K562 (cell line): Measurements from ENCODE around the gene LMAN1L. TPM values are rescaled to one million over a fixed set of nuclear protein-coding genes. Genes with fewer than 3 reads are reported as not detected.
"Not testable (repeated sequence)": the region's sequence is repeated elsewhere in the genome, so short reads cannot be mapped to it uniquely, and the experiment has no call there.

Source experiments
- ATAC-seq: fragments of 200-7000 bp; cut with Tn5 transposase; 3 replicates; pipeline ENCODE4 v1.9.1; 2020; ENCODE audit warnings: moderate library complexity
- BruUV-seq: library from RNA; stranded (reverse); fragments of 400-500 nt; replicated peaks from 2 replicates; lab custom pipeline; 2021; lab: Mats Ljungman, UMichigan
- CTCF ChIA-PET: fragments of 300-600 bp; formaldehyde crosslinking; extraction: SDS; loops from one replicate; lab custom pipeline; 2021; ENCODE audit warnings: low intra/inter-chr PET ratio; lab: Yijun Ruan, JAX
- POLR2A ChIA-PET: fragments of 300-600, 350-650 bp; sonication (Branson Sonifier 250); formaldehyde crosslinking; extraction: SDS; loops from one replicate; lab custom pipeline; 2021; ENCODE audit warnings: antibody characterized with exemption, inconsistent platforms; lab: Yijun Ruan, JAX
- DNase-seq, 4 experiments: peaks; one replicate each; pipeline versions ENCODE4 v3.0.0 to v3.0.0-alpha.2; 2011 to 2018; ENCODE audit warnings: low spot score in 3 of 4, mixed read lengths in 3 of 4; ENCODE audit errors: extremely low read depth in 1 of 4
- FAIRE-seq: peaks from 2 replicates; lab custom pipeline; 2011; peaks lifted over from hg19 to GRCh38; lab: Jason Lieb, UNC
- H2AFZ ChIP-seq: 2 replicates; pipeline ENCODE4 v1.6.0; 2011; ENCODE audit warnings: low read depth, low read length, control low read depth, inconsistent platforms
- H3K27ac ChIP-seq: fragments of 200-600 bp; 3 replicates; pipeline ENCODE4 v1.8.0; 2011; ENCODE audit warnings: low read depth, mild to moderate bottlenecking, control low read depth, inconsistent platforms, low read length, moderate library complexity, mixed read lengths; ENCODE audit errors: extremely low read depth
- H3K27me3 ChIP-seq, 2 experiments: fragments of 300-600 bp in 1 of 2; 2 replicates in 1 of 2; 3 replicates in 1 of 2; pipeline versions ENCODE4 v1.6.0 to v1.8.0; 2011; ENCODE audit warnings: inconsistent platforms in 2 of 2, low read length in 2 of 2, mild to moderate bottlenecking in 1 of 2, mixed read lengths in 1 of 2, moderate library complexity in 1 of 2; ENCODE audit not compliant: control insufficient read depth in 2 of 2, insufficient read depth in 2 of 2
- H3K36me3 ChIP-seq: fragments of 300-600 bp; 3 replicates; pipeline ENCODE4 v1.8.0; 2011; ENCODE audit warnings: mild to moderate bottlenecking, low read length, inconsistent platforms; ENCODE audit not compliant: control insufficient read depth, insufficient read depth
- H3K4me1 ChIP-seq, 2 experiments: fragments of 200-600 bp in 1 of 2; replicated peaks in 1 of 2; 2 replicates in 1 of 2; 3 replicates in 1 of 2; pipeline versions ENCODE4 v1.5.1 to v1.8.0; 2011; ENCODE audit warnings: inconsistent platforms in 2 of 2, low read length in 2 of 2, mild to moderate bottlenecking in 1 of 2, mixed read lengths in 1 of 2, moderate library complexity in 1 of 2; ENCODE audit not compliant: control insufficient read depth in 2 of 2, insufficient read depth in 2 of 2
- H3K4me2 ChIP-seq: 2 replicates; pipeline ENCODE4 v1.6.1; 2011; ENCODE audit warnings: low read length, control low read depth, inconsistent platforms, mixed read lengths; ENCODE audit not compliant: insufficient read depth
- H3K4me3 ChIP-seq: fragments of 200-600 bp; sonication (generic), shearing (Covaris generic); 2 replicates; pipeline ENCODE4 v1.5.1; 2016; ENCODE audit warnings: control low read depth, inconsistent platforms
- H3K79me2 ChIP-seq: fragments of 200-600 bp; 3 replicates; pipeline ENCODE4 v1.8.0; 2011; ENCODE audit warnings: low read length, inconsistent platforms; ENCODE audit not compliant: control insufficient read depth, insufficient read depth
- H3K9ac ChIP-seq, 2 experiments: 2 replicates each; pipeline versions ENCODE4 v1.6.0 to v1.6.1; 2011; ENCODE audit warnings: low read depth in 2 of 2, low read length in 2 of 2, control low read depth in 1 of 2, inconsistent platforms in 1 of 2, mild to moderate bottlenecking in 1 of 2, mixed read lengths in 1 of 2; ENCODE audit not compliant: insufficient read depth in 1 of 2
- H3K9me1 ChIP-seq: one replicate; pipeline ENCODE4 v1.6.0; 2011; ENCODE audit warnings: inconsistent platforms, mild to moderate bottlenecking, low read length, moderate library complexity; ENCODE audit not compliant: control insufficient read depth, insufficient read depth
- H3K9me3 ChIP-seq: replicated peaks from 2 replicates; pipeline ENCODE4 v1.5.1; 2011; ENCODE audit warnings: low read depth, low read length, inconsistent platforms; ENCODE audit not compliant: control insufficient read depth, insufficient read depth
- H4K20me1 ChIP-seq: replicated peaks from 2 replicates; pipeline ENCODE4 v1.6.1; 2011; ENCODE audit warnings: low read length, inconsistent platforms, mixed read lengths; ENCODE audit not compliant: control insufficient read depth, insufficient read depth
- ELF1 ChIP-seq: fragments of 200-800 bp; sonication (Bioruptor generic); IDR thresholded peaks from 2 replicates; pipeline ENCODE4 v1.6.1; 2016; ENCODE audit warnings: missing genetic modification characterization, missing compliant biosample characterization
- ZNF384 ChIP-seq: IDR thresholded peaks from 2 replicates; pipeline ENCODE4 v1.6.1; 2012; ENCODE audit warnings: low read depth, low read length, improper control_type of control experiment
- WGBS: fragments of 100-300 bp; shearing (Covaris generic); methylation state at CpG from one replicate; pipeline ENCODE4 v1.1.6; 2016; ENCODE audit warnings: low coverage, mixed read lengths; ENCODE audit not compliant: insufficient coverage; ENCODE audit errors: missing lambda C conversion rate; 5-methylcytosine and 5-hydroxymethylcytosine counted together
- in situ Hi-C: fragments of 300-500 bp; cut with MboI; formaldehyde crosslinking; loops from 4 replicates; pipeline ENCODE4 v1.15.0; 2018; ENCODE audit warnings: inconsistent platforms, mixed read lengths
- intact Hi-C: fragments of 100-400 bp; cut with micrococcal nuclease; formaldehyde crosslinking; loops from 2 replicates; pipeline ENCODE4 v1.14.2; 2022
- polyA plus RNA-seq, 8 experiments: library from polyadenylated mRNA; depleted of rRNA in 4 of 8; stranded (reverse) in 5 of 8; unstranded in 3 of 8; fragments of >200 nt; fragmentation: Nextera tagmentation in 2 of 8; fragmentation: Illumina TruSeq in 1 of 8; extraction: Ambion mirVana in 2 of 8; extraction: Trizol in 1 of 8; gene quantifications; 2 replicates each; pipeline versions ENCODE4 v1.2.1 to v1.2.3, GENCODE V29; 2011 to 2014; ENCODE audit warnings: inconsistent platforms in 1 of 8, missing spikeins in 1 of 8
- total RNA-seq, 7 experiments: library from RNA; depleted of rRNA in 6 of 7; stranded (reverse); fragments of >200 nt in 6 of 7; fragmentation: Illumina TruSeq in 2 of 7; extraction: Trizol in 2 of 7; gene quantifications; 2 replicates each; pipeline versions ENCODE4 v1.2.1 to v1.2.3, GENCODE V29; 2011 to 2021; ENCODE audit warnings: low replicate concordance in 1 of 7

Gene LMAN1L
- total and polyA plus RNA-seq, 9 of the 15 experiments (the other 6 are each of a cell fraction or from before 2014, with no cell fraction given) = not detected

DNA sequence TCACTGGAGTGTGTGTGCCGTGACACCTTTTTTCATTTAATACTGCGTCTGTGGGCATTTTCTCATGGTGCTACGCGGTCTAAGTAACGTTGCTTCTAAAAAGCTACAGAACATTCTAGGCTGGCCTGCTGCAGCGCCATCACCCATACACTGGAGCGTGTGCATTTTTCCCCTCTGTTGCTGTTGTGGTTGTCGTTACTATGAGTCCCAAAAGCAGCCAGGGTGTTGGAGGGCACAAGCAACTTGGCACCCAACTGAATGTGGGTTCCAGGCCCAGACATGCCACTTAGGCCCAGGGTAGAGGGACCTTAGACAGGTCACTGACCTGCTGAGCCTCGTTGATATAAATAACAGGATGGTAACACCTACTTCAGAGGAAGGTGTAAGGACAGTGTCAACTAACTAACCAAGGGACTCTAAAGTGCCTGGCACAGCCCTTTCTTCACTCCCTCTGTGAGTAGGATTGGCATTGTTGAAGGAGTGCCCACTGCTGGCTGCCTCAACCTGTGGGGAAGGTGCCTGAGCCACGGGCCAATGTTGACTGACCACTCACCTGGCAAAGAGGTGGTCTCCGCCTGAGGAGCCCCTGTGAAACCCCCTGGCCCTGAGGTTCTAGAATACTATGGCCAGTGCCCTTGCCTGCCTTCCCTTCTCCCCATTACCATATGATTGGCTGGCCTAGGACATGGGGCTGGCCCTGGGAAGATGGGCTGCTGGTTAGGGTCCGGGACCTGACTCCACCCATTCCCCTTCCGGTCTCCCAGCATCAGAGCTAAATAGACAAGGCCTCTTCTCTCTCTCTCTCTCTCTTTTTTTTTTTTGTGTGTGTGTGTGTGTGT is 27.2 kb upstream of the LMAN1L start:
- no peak overlapping the region for H3K4me2 ChIP-seq
- peaks cover 81% of the 10 kb centered on the region for H3K79me2 ChIP-seq
- BruUV-seq = no TSS peak
- H3K27me3 ChIP-seq = no peaks in the 10 kb centered on the region
- in situ Hi-C loops = no loop called here
- POLR2A ChIA-PET = interaction anchor here (0.6 to 1.3 kb wide), 5 partner anchors 10 to 129 kb away, joined by 3 read pairs; no protein-coding TSS in a partner anchor
- no peak overlapping the region for H3K4me3 ChIP-seq
- no peaks in the 10 kb centered on the region for H3K9me3 ChIP-seq
- FAIRE-seq (no peak), ATAC-seq (no peak), DNase-seq (no peak)
- H3K4me1 ChIP-seq = peaks cover 55 to 79% of the 10 kb centered on the region in 2 experiments
- CTCF ChIA-PET = no interaction called here
- H2AFZ ChIP-seq = no peak overlapping the region
- WGBS = 89% methylated on average over 11 of the region's 13 CpGs
- intact Hi-C loops = no loop called here
- peaks cover 55% of the 10 kb centered on the region; the same call in 2 of the 3 replicates for H3K36me3 ChIP-seq
- TF ChIP-seq ELF1 = no peak
- peak; percentile 21; the same call in 1 of the 2 replicates for TF ChIP-seq ZNF384
- H3K27ac ChIP-seq = no peak overlapping the region; the same call in 2 of the 3 replicates
- peaks cover 33% of the 10 kb centered on the region for H4K20me1 ChIP-seq
- H3K9ac ChIP-seq = peak overlapping the region in 1 of 2 experiments; percentile 73; a peak in 1 of 4 replicates
- H3K9me1 ChIP-seq = no peaks in the 10 kb centered on the region

GRCh38 chr15:74786081-74786480 is 26.6 kb upstream of the LMAN1L start:
- peaks cover 33% of the 10 kb centered on the region for H4K20me1 ChIP-seq
- POLR2A ChIA-PET = interaction anchor here (0.6 to 1.3 kb wide), 2 partner anchors 9 to 130 kb away, joined by 3 read pairs; no protein-coding TSS in a partner anchor
- H3K27me3 ChIP-seq, DNase-seq, FAIRE-seq, H3K4me3 ChIP-seq, CTCF ChIA-PET, in situ Hi-C loops, H2AFZ ChIP-seq, H3K4me2 ChIP-seq, H3K9me3 ChIP-seq, intact Hi-C loops, H3K9me1 ChIP-seq, BruUV-seq, H3K27ac ChIP-seq, ATAC-seq: not testable (repeated sequence)
- H3K9ac ChIP-seq = peak overlapping the region in 1 of 2 experiments; percentile 77; a peak in 1 of 4 replicates
- H3K36me3 ChIP-seq = peaks cover 57% of the 10 kb centered on the region; the same call in 2 of the 3 replicates
- H3K4me1 ChIP-seq = peaks cover 48 to 74% of the 10 kb centered on the region in 2 experiments
- H3K79me2 ChIP-seq = peaks cover 88% of the 10 kb centered on the region
- 92% methylated on average over 10 of the region's 12 CpGs for WGBS
